Thyroid gland (tissue), 4 donors: Measurements from ENCODE around the gene MAPK10.

Source experiments
- POLR2A ChIP-seq, 2 donors: fragments of 450-650 bp; IDR thresholded peaks; one replicate each; pipeline ENCODE4 v1.6.1; 2017; ENCODE audit warnings: antibody characterized with exemption in 2 of 2, mild to moderate bottlenecking in 2 of 2, moderate library complexity in 1 of 2
- TF ChIP-seq, protein P1 (sequence below), 6 experiments: fragments of 200-600 bp in 3 of 6; fragments of 450-650 bp in 3 of 6; sonication (generic) in 3 of 6; IDR thresholded peaks; one replicate each; pipeline ENCODE4 v1.5.1; 2016 to 2019; ENCODE audit warnings: antibody characterized with exemption in 6 of 6, mild to moderate bottlenecking in 2 of 6, inconsistent platforms in 1 of 6, moderate library complexity in 1 of 6

DNA sequence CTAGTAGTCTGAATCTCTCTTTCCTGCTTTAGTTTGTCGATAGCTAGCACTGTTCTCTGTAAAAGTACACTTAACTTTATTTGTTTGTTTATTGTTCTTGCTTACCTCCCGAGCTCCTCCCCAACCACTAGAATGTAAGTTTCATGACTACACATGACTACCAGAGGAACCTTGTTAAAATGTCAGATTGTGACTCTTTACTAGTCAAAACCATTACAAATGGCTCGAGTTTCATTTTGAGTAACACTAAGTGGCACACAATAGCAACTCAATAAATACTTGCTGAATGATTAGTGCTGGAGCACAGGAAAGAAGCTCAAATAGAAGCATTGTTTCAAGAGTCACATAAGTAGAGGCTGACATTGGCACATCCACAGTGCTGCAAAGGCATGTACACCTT is 116.1 kb downstream of the MAPK10 start:
- TF ChIP-seq, protein P1, sequence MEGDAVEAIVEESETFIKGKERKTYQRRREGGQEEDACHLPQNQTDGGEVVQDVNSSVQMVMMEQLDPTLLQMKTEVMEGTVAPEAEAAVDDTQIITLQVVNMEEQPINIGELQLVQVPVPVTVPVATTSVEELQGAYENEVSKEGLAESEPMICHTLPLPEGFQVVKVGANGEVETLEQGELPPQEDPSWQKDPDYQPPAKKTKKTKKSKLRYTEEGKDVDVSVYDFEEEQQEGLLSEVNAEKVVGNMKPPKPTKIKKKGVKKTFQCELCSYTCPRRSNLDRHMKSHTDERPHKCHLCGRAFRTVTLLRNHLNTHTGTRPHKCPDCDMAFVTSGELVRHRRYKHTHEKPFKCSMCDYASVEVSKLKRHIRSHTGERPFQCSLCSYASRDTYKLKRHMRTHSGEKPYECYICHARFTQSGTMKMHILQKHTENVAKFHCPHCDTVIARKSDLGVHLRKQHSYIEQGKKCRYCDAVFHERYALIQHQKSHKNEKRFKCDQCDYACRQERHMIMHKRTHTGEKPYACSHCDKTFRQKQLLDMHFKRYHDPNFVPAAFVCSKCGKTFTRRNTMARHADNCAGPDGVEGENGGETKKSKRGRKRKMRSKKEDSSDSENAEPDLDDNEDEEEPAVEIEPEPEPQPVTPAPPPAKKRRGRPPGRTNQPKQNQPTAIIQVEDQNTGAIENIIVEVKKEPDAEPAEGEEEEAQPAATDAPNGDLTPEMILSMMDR (IDR thresholded peaks at IDR 0.05), result no peak
- TF ChIP-seq POLR2A (IDR thresholded peaks at IDR 0.05), result no peak
